HG02970 (cell line): ENCODE data around the gene MAPK6.
A peak's percentile ranks its signal among the peaks of the same experiment; 100 is the strongest.
"Not testable (repeated sequence)": the region's sequence is repeated elsewhere in the genome, so short reads cannot be mapped to it uniquely, and the experiment has no call there.

Source experiments
- ATAC-seq: cut with Tn5 transposase; IDR thresholded peaks from one replicate; pipeline ENCODE4 v1.9.1; 2021; ENCODE audit warnings: mild to moderate bottlenecking, moderate library complexity, moderate number of reproducible peaks; ENCODE audit not compliant: unreplicated experiment, low FRiP score

The MAPK6 gene

GRCh38 chr15:52018693-52019393 lies at the start of gene MAPK6:
MAPK6 (plus strand) TSS chr15:52019219; CDS start chr15:52046461, 27,242 bp downstream.
- peak; percentile 82 for ATAC-seq

GRCh38 chr15:51969728-51970127 lies 49.3 kb upstream of the MAPK6 start:
- no peak for ATAC-seq

- no peak for ATAC-seq
These were observed 48.7 kb upstream of the MAPK6 start for GRCh38 chr15:51970132-51970817.

- peak; percentile 10 for ATAC-seq
These were observed 48.0 kb upstream of the MAPK6 start for GRCh38 chr15:51971032-51971374.

- ATAC-seq = peak; percentile 82
These were observed 47.5 kb upstream of the MAPK6 start, which contains the start of gene LEO1 for GRCh38 chr15:51971375-51972133. LEO1 (minus strand) TSS chr15:51971778; CDS start chr15:51971745, 33 bp downstream.

- no peak for ATAC-seq
These were observed 45.8 kb upstream of the MAPK6 start for GRCh38 chr15:51973220-51973619.

- ATAC-seq = no peak
These were observed 45.2 kb upstream of the MAPK6 start for GRCh38 chr15:51973775-51974174.

GRCh38 chr15:51982013-51982769 lies 36.8 kb upstream of the MAPK6 start:
- peak; percentile 77 for ATAC-seq

GRCh38 chr15:51982770-51983103 lies 36.3 kb upstream of the MAPK6 start:
- ATAC-seq = no peak

- no peak for ATAC-seq
These were observed 27.9 kb upstream of the MAPK6 start for GRCh38 chr15:51991141-51991540.

GRCh38 chr15:51992953-51993352 lies 26.1 kb upstream of the MAPK6 start:
- ATAC-seq = no peak

GRCh38 chr15:52002351-52002750 lies 16.7 kb upstream of the MAPK6 start:
- ATAC-seq = no peak

- ATAC-seq = not testable (repeated sequence)
These were observed 15.9 kb upstream of the MAPK6 start for GRCh38 chr15:52003089-52003488.

GRCh38 chr15:52003710-52004109 lies 15.3 kb upstream of the MAPK6 start:
- ATAC-seq = no peak

GRCh38 chr15:52004806-52005205 lies 14.2 kb upstream of the MAPK6 start:
- no peak for ATAC-seq

GRCh38 chr15:52005748-52006701 lies 13.0 kb upstream of the MAPK6 start:
- peak; percentile 62 for ATAC-seq

GRCh38 chr15:52006702-52007340 lies 12.2 kb upstream of the MAPK6 start:
- peak; percentile 42 for ATAC-seq

- no peak for ATAC-seq
These were observed 10.7 kb upstream of the MAPK6 start for GRCh38 chr15:52008359-52008697.
